Activated CD8-positive, alpha-beta memory T cell treated with anti-CD3 and anti-CD28 coated beads, Interleukin-2, amount 50 U/mL, for 1 hour (primary cell): ENCODE measurements around the gene DCANP1.

Experiments used
- DNase-seq: peaks from one replicate; pipeline ENCODE4 v3.0.0-alpha.2; 2020; ENCODE audit errors: extremely low read depth

DCANP1 gene

DNA sequence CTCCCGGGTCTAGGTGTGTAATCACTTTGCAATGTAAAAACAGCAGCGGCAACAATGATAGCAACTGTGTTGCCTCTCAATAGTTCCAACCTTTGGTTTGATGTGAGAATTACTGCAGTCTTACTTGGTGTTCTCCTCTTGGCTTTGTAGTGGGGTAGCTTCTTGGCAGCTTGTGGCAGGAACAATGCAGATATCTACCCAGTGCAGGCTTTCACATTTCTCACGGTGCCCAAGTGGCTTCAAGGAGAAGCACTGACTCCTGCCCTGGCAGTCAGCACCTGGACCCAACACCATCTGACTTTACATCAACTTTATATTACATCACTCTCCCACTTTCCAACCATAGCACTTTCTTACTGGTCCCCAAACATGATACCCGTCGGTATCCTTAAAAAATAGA, 33.4 kb upstream of the DCANP1 start:
- DNase-seq, result no peak

- DNase-seq, result no peak
These were observed 31.8 kb upstream of the DCANP1 start for GRCh38 chr5:135478938-135479337.

GRCh38 chr5:135477613-135478066, 30.5 kb upstream of the DCANP1 start:
- no peak for DNase-seq

GRCh38 chr5:135476615-135477581, 29.8 kb upstream of the DCANP1 start:
- no peak for DNase-seq

- no peak for DNase-seq
These were observed 27.0 kb upstream of the DCANP1 start for GRCh38 chr5:135473956-135474670.

- DNase-seq, result no peak
These were observed 25.0 kb upstream of the DCANP1 start for GRCh38 chr5:135472141-135472540.

- no peak for DNase-seq
These were observed 24.6 kb upstream of the DCANP1 start for GRCh38 chr5:135471726-135472125.

GRCh38 chr5:135469911-135470310, 22.8 kb upstream of the DCANP1 start:
- no peak for DNase-seq

DNA sequence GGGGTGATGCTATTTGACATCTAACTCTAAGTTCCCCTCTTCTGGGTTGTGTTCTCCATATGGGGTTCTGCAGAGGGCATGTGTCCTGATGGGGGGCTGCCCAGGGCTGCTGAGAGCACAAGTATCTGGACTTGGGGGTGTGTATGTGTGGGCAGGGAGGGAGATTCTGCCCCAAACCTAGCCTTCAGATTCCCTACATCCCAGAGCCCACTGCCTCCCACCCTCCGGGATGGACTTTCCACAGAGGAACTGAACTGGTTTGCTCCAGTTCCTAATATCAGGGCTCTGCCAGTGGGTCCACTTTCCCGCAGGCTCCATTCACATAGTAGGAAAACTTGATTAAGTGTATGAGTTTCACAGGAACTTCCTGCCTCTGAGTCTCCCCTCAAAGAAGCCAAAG, 21.4 kb upstream of the DCANP1 start:
- DNase-seq, result no peak

DNA sequence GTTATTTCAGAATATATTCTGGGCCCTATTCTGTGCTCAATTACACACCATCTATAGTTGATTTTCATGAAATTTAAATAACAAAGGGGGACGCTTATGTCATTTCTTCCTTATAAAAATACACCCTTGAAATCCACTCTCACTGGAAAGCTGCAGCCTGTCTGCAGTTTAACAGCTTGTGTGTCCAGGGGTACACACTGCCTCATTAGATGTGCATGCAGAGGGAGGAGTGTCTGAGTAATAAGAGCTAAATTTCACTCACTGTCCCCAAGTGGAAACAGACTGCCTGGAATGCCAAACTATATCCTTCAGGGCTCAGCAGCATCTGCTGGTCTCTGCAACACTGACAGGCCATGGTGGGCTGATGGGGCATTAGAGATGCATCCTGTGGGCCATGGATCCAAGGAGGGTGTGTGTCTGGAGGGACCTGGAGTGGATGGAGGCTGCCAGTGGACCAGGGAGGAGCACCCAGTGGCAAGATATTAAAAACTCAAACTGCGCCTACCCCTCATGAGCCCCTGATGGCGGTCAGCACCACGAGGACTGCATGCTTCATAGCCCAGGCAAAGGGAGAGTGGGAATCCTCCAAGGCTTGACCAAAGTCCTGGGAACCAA, 20.8 kb upstream of the DCANP1 start:
- no peak for DNase-seq

- no peak for DNase-seq
These were observed 20.0 kb upstream of the DCANP1 start for GRCh38 chr5:135467051-135467625.

DNA sequence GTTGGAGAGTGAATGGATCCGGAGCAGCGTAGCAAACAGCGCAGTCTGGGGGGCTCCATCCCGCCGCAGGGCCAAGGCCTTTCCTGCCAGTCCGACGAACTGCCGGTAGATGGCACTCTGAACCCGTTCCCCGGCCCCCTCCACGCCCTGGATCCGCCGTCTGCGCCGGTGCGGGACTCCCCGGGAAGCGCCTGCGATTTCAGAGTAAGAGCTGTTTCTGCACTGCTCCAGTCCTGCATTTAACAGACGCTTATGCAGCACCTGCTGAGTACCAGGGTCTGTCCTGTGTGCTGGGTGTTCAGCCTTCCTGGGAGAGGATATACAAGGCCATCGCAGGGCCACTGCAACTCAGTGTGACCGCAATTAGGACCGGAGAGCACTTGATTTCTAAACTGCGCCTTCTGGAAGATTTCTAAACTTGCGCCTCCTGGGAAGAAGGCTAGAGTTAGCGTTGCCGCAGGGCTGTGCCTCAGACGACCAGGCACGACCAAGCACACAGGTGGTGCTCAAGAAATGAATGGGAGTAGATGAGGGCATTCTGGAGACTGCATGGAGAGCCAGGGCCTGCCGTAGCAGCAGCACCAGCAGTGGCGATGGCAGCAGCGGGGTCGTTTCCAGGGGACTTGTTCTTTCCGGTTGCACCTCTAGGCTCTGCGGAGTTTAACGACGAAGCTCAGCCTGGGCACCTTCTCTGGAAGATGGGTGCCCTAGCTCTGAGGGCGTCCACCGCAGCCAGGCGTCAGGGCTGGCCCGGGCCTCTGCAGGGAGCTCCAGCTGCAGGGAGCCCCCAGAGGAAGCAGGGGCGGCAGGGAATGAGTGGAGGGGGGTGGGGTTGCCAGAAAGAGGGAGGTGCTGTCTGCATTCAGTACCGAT, 19.3 kb upstream of the DCANP1 start:
- DNase-seq, result peak; percentile 11

- DNase-seq, result no peak
These were observed 18.4 kb upstream of the DCANP1 start for GRCh38 chr5:135465391-135466122.

GRCh38 chr5:135462304-135462703, 15.2 kb upstream of the DCANP1 start:
- DNase-seq, result no peak

- DNase-seq, result no peak
These were observed 14.5 kb upstream of the DCANP1 start for GRCh38 chr5:135461481-135462151.

DNA sequence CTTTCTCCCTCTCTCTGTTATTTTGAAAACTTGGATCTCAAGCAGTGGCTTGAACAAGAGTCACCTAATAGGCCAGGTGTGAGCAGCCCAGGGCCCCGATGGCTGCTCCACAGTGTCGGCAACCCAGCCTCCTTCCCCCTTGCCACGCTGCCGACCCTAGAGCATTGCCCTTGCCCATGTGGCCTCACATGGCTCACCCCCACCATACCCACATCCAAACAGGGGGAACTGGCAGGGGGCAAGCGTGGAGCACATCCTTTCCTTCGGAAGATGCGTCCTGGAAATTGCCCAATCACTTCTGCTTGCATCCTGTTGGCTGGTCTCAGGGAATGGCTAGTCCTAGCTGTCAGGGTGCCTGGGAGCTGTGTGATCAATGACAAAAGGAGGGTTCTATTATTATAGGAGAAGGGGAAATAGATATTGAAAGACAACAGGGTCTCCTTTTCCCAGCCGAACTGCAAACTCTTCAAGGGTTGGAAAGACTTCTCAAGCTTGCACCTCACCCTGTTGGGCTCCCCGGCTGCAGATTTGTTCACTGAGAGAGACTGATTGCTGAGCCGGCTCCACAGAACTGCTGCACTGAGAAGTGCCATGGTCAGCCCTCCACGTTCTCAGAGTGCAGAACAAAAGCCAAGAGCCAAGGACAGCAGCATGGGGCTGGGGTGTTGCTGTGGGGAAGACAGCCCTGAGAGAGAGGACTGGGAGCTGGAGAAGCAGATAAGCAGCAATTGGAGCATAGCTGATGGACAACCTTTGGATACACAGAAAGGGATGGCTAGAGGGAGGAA, 13.3 kb upstream of the DCANP1 start:
- no peak for DNase-seq

DNA sequence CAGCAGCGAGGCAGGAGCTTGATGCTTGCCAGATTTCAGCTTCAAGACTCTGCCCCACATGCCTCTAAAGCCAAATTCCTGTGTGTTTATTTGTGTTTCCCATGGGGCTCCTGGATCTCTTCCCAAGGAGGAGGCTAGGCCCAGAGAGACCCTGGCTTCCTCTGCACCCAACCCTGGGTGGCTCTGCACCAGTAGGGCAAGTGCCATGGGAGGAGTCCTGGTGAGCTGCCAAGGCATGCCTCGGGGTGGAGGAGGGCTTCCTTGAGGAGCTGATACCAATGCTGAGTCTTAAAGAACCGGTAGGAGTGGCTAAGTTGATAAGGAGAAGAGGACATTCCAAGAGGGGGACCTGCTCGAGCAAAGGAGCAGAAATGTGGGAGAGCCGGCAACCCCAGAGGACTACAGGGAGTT, 11.8 kb upstream of the DCANP1 start:
- no peak for DNase-seq

- DNase-seq, result no peak
These were observed 11.2 kb upstream of the DCANP1 start for GRCh38 chr5:135458356-135458755.
